Stimulated activated naive CD8-positive, alpha-beta T cell treated with anti-CD3 and anti-CD28 coated beads, Interleukin-15, Interleukin-2, amounts not matched to agents 100 ng/mL and 50 ng/mL, for 24 hours (primary cell): ENCODE results near the gene ZNG1A.
A peak's percentile ranks its signal among the peaks of the same experiment; 100 is the strongest.
"Not testable (repeated sequence)": the region's sequence is repeated elsewhere in the genome, so short reads cannot be mapped to it uniquely, and the experiment has no call there.

Experiments used
- H3K27ac Mint-ChIP-seq: one replicate; pipeline ENCODE4 v1.8.0; 2021; ENCODE audit warnings: mild to moderate bottlenecking, mixed read lengths
- H3K27me3 Mint-ChIP-seq: one replicate; pipeline ENCODE4 v1.8.0; 2021; ENCODE audit warnings: mixed read lengths
- H3K36me3 Mint-ChIP-seq: one replicate; pipeline ENCODE4 v1.8.0; 2021; ENCODE audit warnings: low read depth, mixed read lengths
- H3K4me1 Mint-ChIP-seq: one replicate; pipeline ENCODE4 v1.8.0; 2021; ENCODE audit warnings: low read depth, mixed read lengths
- H3K4me3 Mint-ChIP-seq: one replicate; pipeline ENCODE4 v1.8.0; 2021; ENCODE audit warnings: mild to moderate bottlenecking, mixed read lengths
- H3K9me3 Mint-ChIP-seq: one replicate; pipeline ENCODE4 v1.8.0; 2021; ENCODE audit warnings: mixed read lengths

The ZNG1A gene

GRCh38 chr9:114267-115117 lies 64.4 kb downstream of the ZNG1A start:
- Mint-ChIP-seq H3K4me3 (peak overlapping the region; percentile 81), H3K27ac (peak overlapping the region; percentile 36), H3K4me1 (peaks cover 29% of the 10 kb centered on the region), H3K27me3 (peaks cover 40% of the 10 kb centered on the region)
- H3K9me3 Mint-ChIP-seq, H3K36me3 Mint-ChIP-seq: not testable (repeated sequence)

- peaks cover 43% of the 10 kb centered on the region for H3K27me3 Mint-ChIP-seq
- peak overlapping the region; percentile 81 for H3K4me3 Mint-ChIP-seq
- peaks cover 29% of the 10 kb centered on the region for H3K4me1 Mint-ChIP-seq
- H3K9me3 Mint-ChIP-seq, H3K27ac Mint-ChIP-seq, H3K36me3 Mint-ChIP-seq: not testable (repeated sequence)
Observed at GRCh38 chr9:113468-114266, 65.2 kb downstream of the ZNG1A start.

- H3K36me3 Mint-ChIP-seq, H3K9me3 Mint-ChIP-seq, H3K27ac Mint-ChIP-seq: not testable (repeated sequence)
- H3K4me1 Mint-ChIP-seq, result peaks cover 27% of the 10 kb centered on the region
- peak overlapping the region; percentile 48 for H3K4me3 Mint-ChIP-seq
- peaks cover 34% of the 10 kb centered on the region for H3K27me3 Mint-ChIP-seq
Observed at GRCh38 chr9:112589-113467, 66.0 kb downstream of the ZNG1A start.

GRCh38 chr9:110672-111071 lies 68.2 kb downstream of the ZNG1A start:
- not testable (repeated sequence) for H3K9me3 Mint-ChIP-seq, H3K36me3 Mint-ChIP-seq, H3K4me3 Mint-ChIP-seq, H3K27ac Mint-ChIP-seq
- Mint-ChIP-seq H3K27me3 (peaks cover 35% of the 10 kb centered on the region), H3K4me1 (peaks cover 16% of the 10 kb centered on the region)

- not testable (repeated sequence) for H3K36me3 Mint-ChIP-seq, H3K4me1 Mint-ChIP-seq, H3K27ac Mint-ChIP-seq, H3K9me3 Mint-ChIP-seq, H3K4me3 Mint-ChIP-seq
- peaks cover 32% of the 10 kb centered on the region for H3K27me3 Mint-ChIP-seq
Observed at GRCh38 chr9:109540-109939, 69.3 kb downstream of the ZNG1A start.

GRCh38 chr9:108742-109495 lies 69.9 kb downstream of the ZNG1A start:
- H3K4me3 Mint-ChIP-seq, H3K4me1 Mint-ChIP-seq, H3K9me3 Mint-ChIP-seq, H3K27ac Mint-ChIP-seq, H3K36me3 Mint-ChIP-seq: not testable (repeated sequence)
- H3K27me3 Mint-ChIP-seq, result peaks cover 29% of the 10 kb centered on the region

GRCh38 chr9:105991-106390 lies 72.9 kb downstream of the ZNG1A start:
- H3K4me3 Mint-ChIP-seq, H3K9me3 Mint-ChIP-seq, H3K36me3 Mint-ChIP-seq, H3K4me1 Mint-ChIP-seq, H3K27ac Mint-ChIP-seq: not testable (repeated sequence)
- peaks cover 24% of the 10 kb centered on the region for H3K27me3 Mint-ChIP-seq

GRCh38 chr9:100430-100829 lies 78.4 kb downstream of the ZNG1A start:
- not testable (repeated sequence) for H3K4me3 Mint-ChIP-seq, H3K27ac Mint-ChIP-seq, H3K27me3 Mint-ChIP-seq, H3K9me3 Mint-ChIP-seq, H3K4me1 Mint-ChIP-seq, H3K36me3 Mint-ChIP-seq

GRCh38 chr9:99867-100266 lies 79.0 kb downstream of the ZNG1A start:
- not testable (repeated sequence) for H3K27ac Mint-ChIP-seq

GRCh38 chr9:98775-99174 lies 80.1 kb downstream of the ZNG1A start:
- not testable (repeated sequence) for H3K4me1 Mint-ChIP-seq, H3K27ac Mint-ChIP-seq, H3K9me3 Mint-ChIP-seq, H3K4me3 Mint-ChIP-seq, H3K36me3 Mint-ChIP-seq, H3K27me3 Mint-ChIP-seq

More at GRCh38 chr9:99867-100266, 79.0 kb downstream of the ZNG1A start:
- H3K4me3 Mint-ChIP-seq, H3K27me3 Mint-ChIP-seq, H3K4me1 Mint-ChIP-seq, H3K9me3 Mint-ChIP-seq, H3K36me3 Mint-ChIP-seq: not testable (repeated sequence)

- H3K4me3 Mint-ChIP-seq, H3K27ac Mint-ChIP-seq, H3K27me3 Mint-ChIP-seq, H3K4me1 Mint-ChIP-seq, H3K36me3 Mint-ChIP-seq, H3K9me3 Mint-ChIP-seq: not testable (repeated sequence)
Observed at GRCh38 chr9:94992-95391, 83.9 kb downstream of the ZNG1A start.

GRCh38 chr9:94323-94722 lies 84.5 kb downstream of the ZNG1A start:
- H3K4me1 Mint-ChIP-seq, H3K9me3 Mint-ChIP-seq, H3K4me3 Mint-ChIP-seq, H3K27ac Mint-ChIP-seq, H3K36me3 Mint-ChIP-seq, H3K27me3 Mint-ChIP-seq: not testable (repeated sequence)

GRCh38 chr9:93909-94308 lies 84.9 kb downstream of the ZNG1A start:
- H3K4me1 Mint-ChIP-seq, H3K9me3 Mint-ChIP-seq, H3K4me3 Mint-ChIP-seq, H3K27ac Mint-ChIP-seq, H3K27me3 Mint-ChIP-seq, H3K36me3 Mint-ChIP-seq: not testable (repeated sequence)

GRCh38 chr9:90851-91250 lies 88.0 kb downstream of the ZNG1A start:
- H3K4me3 Mint-ChIP-seq, H3K27ac Mint-ChIP-seq, H3K4me1 Mint-ChIP-seq, H3K36me3 Mint-ChIP-seq, H3K9me3 Mint-ChIP-seq, H3K27me3 Mint-ChIP-seq: not testable (repeated sequence)
